ENCODE results near the gene CNTN6. TPM values are rescaled to one million over a fixed set of nuclear protein-coding genes. Genes with fewer than 3 reads are reported as not detected.
"Not testable (repeated sequence)": the region's sequence is repeated elsewhere in the genome, so short reads cannot be mapped to it uniquely, and the experiment has no call there.

The CNTN6 gene
- total RNA-seq, 1 donor from 2014 or later, result 10.3 TPM

GRCh38 chr3:1374471-1374870 is 281.6 kb downstream of the CNTN6 start:
- Histone ChIP-seq H3K4me3 (no peak overlapping the region), H3K4me1 (no peaks in the 10 kb centered on the region), H3K27me3 (ENCODE audit: low read depth) (no peaks in the 10 kb centered on the region), H3K27ac (no peak overlapping the region), H3K9me3 (no peaks in the 10 kb centered on the region), H3K36me3 (no peaks in the 10 kb centered on the region)
- DNase-seq, result no peak
- no peak for ATAC-seq
- intact Hi-C loops (cut with DNase I), result no loop called here
- TF ChIP-seq CTCF (IDR thresholded peaks at IDR 0.05), result no peak

DNA sequence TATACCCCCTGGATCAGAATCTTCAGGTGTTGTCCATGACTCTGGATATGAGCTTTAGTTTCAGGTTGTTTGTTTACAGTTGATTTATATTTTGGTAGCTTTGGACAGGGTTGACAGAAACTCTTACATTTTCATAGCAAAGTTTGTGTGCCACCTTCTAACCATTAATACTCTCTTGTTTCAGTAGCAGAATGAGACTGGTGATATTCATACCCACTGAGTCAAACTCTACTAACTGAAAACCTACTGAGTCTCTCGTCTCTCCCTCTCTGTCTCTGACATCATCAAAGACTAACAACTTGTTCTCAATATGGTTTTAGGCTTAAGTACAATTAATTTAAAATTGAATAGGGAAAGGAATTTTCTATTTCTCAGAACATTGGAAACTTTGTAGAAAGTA is 282.3 kb downstream of the CNTN6 start:
- Histone ChIP-seq H3K27ac (no peak overlapping the region), H3K36me3 (no peaks in the 10 kb centered on the region), H3K9me3 (no peaks in the 10 kb centered on the region), H3K4me3 (no peak overlapping the region), H3K4me1 (no peaks in the 10 kb centered on the region), H3K27me3 (ENCODE audit: low read depth) (no peaks in the 10 kb centered on the region)
- no peak for ATAC-seq
- no peak for DNase-seq
- intact Hi-C loops (cut with DNase I), result no loop called here
- TF ChIP-seq CTCF (IDR thresholded peaks at IDR 0.05), result no peak

GRCh38 chr3:1380926-1381646 is 288.3 kb downstream of the CNTN6 start:
- Histone ChIP-seq H3K4me3 (no peak overlapping the region), H3K36me3 (no peaks in the 10 kb centered on the region), H3K9me3 (no peaks in the 10 kb centered on the region), H3K4me1 (no peaks in the 10 kb centered on the region), H3K27me3 (ENCODE audit: low read depth) (no peaks in the 10 kb centered on the region), H3K27ac (no peak overlapping the region)
- ATAC-seq, result no peak
- intact Hi-C loops (cut with DNase I), result no loop called here
- no peak for TF ChIP-seq CTCF (IDR thresholded peaks at IDR 0.05)
- no peak for DNase-seq

GRCh38 chr3:1381647-1382036 is 288.8 kb downstream of the CNTN6 start:
- no peak overlapping the region for H3K27ac ChIP-seq
- ATAC-seq (no peak), DNase-seq (no peak)
- H3K4me1 ChIP-seq, result no peaks in the 10 kb centered on the region
- no peaks in the 10 kb centered on the region for H3K9me3 ChIP-seq
- intact Hi-C loops (cut with DNase I), result no loop called here
- no peaks in the 10 kb centered on the region for H3K36me3 ChIP-seq
- TF ChIP-seq CTCF (IDR thresholded peaks at IDR 0.05), result no peak
- H3K4me3 ChIP-seq, result no peak overlapping the region
- H3K27me3 ChIP-seq (ENCODE audit: low read depth), result no peaks in the 10 kb centered on the region

GRCh38 chr3:1387396-1387905 is 294.6 kb downstream of the CNTN6 start:
- H3K9me3 ChIP-seq; ATAC-seq; intact Hi-C loops (cut with DNase I); H3K4me1 ChIP-seq; H3K27me3 ChIP-seq (ENCODE audit: low read depth); H3K36me3 ChIP-seq; H3K4me3 ChIP-seq; DNase-seq; H3K27ac ChIP-seq: not testable (repeated sequence)

- intact Hi-C loops (cut with DNase I), result no loop called here
- Histone ChIP-seq H3K4me1 (no peaks in the 10 kb centered on the region), H3K4me3 (no peak overlapping the region), H3K27me3 (ENCODE audit: low read depth) (no peaks in the 10 kb centered on the region), H3K27ac (no peak overlapping the region), H3K9me3 (no peaks in the 10 kb centered on the region), H3K36me3 (no peaks in the 10 kb centered on the region)
- ATAC-seq, result peak in 1 of 2 donors; percentile 55
- no peak for DNase-seq
- no peak for TF ChIP-seq CTCF (IDR thresholded peaks at IDR 0.05)
Observed at GRCh38 chr3:1394188-1394587, 301.4 kb downstream of the CNTN6 start.
